Nephron progenitor cell (in vitro differentiated cells): ENCODE data around the gene NCOA6.

Experiments used
- DNase-seq: peaks from one replicate; pipeline ENCODE4 v3.0.0; 2021
- H3K27ac Mint-ChIP-seq: 2 replicates; pipeline ENCODE4 v1.8.0; 2021; ENCODE audit warnings: mild to moderate bottlenecking, moderate library complexity, mixed read lengths
- H3K27me3 Mint-ChIP-seq: 2 replicates; pipeline ENCODE4 v1.8.0; 2021; ENCODE audit warnings: mild to moderate bottlenecking, low read depth, mixed read lengths; ENCODE audit not compliant: poor library complexity
- H3K36me3 Mint-ChIP-seq: 2 replicates; pipeline ENCODE4 v1.8.0; 2021; ENCODE audit warnings: low read depth, mixed read lengths
- H3K4me1 Mint-ChIP-seq: 2 replicates; pipeline ENCODE4 v1.8.0; 2021; ENCODE audit warnings: mixed read lengths
- H3K4me3 Mint-ChIP-seq: 2 replicates; pipeline ENCODE4 v1.8.0; 2021; ENCODE audit warnings: mild to moderate bottlenecking, moderate library complexity, mixed read lengths
- H3K9me3 Mint-ChIP-seq: 2 replicates; pipeline ENCODE4 v1.8.0; 2021; ENCODE audit warnings: mild to moderate bottlenecking, moderate library complexity, mixed read lengths
- TF ChIP-seq, protein P1 (sequence below): fragments of 200-600 bp; sonication (generic); IDR thresholded peaks from 2 replicates; pipeline ENCODE4 v1.5.0; 2021; ENCODE audit warnings: antibody characterized with exemption

The NCOA6 gene

DNA sequence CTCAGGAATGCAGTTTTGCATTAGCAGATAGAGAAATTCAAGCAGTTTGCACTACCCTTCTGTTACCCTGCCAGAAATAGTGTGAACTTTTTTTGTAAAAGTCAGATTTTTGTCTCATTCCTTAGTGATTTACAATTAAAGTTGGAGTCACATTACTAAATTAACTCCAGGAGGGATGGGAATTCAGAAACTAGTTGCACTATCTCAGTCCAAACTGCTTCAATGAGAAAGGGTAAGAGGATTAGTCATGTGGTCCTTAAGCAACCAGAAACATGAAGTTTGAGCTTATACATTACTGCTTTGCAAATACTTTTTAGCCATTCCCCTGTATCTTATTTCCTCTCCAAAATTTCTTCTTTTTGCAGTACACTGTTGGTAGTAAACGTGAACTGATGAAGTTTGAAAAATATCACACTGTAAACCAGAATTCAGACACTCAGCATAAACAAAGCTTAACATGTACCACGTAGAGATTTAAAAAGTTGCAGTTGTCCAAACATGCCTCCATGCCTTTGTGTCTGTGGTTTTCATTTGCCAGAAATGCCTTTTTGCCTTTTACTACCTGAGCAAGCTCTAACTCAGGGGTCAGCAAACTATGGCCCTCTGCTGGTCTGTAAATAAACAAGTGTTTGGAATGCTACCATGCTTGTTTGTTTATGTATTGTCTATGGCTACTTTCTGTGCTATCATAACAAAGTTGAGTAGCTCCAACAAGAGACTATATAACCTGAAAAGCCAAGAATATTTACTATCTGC, 71.6 kb downstream of the NCOA6 start:
- TF ChIP-seq, protein P1, sequence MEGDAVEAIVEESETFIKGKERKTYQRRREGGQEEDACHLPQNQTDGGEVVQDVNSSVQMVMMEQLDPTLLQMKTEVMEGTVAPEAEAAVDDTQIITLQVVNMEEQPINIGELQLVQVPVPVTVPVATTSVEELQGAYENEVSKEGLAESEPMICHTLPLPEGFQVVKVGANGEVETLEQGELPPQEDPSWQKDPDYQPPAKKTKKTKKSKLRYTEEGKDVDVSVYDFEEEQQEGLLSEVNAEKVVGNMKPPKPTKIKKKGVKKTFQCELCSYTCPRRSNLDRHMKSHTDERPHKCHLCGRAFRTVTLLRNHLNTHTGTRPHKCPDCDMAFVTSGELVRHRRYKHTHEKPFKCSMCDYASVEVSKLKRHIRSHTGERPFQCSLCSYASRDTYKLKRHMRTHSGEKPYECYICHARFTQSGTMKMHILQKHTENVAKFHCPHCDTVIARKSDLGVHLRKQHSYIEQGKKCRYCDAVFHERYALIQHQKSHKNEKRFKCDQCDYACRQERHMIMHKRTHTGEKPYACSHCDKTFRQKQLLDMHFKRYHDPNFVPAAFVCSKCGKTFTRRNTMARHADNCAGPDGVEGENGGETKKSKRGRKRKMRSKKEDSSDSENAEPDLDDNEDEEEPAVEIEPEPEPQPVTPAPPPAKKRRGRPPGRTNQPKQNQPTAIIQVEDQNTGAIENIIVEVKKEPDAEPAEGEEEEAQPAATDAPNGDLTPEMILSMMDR: no peak
- no peak for DNase-seq
- Mint-ChIP-seq H3K4me1 (peaks cover 28% of the 10 kb centered on the region), H3K9me3 (no peaks in the 10 kb centered on the region), H3K4me3 (no peak overlapping the region), H3K27me3 (no peaks in the 10 kb centered on the region), H3K27ac (peak overlapping the region; percentile 2), H3K36me3 (peaks cover 72% of the 10 kb centered on the region)

DNA sequence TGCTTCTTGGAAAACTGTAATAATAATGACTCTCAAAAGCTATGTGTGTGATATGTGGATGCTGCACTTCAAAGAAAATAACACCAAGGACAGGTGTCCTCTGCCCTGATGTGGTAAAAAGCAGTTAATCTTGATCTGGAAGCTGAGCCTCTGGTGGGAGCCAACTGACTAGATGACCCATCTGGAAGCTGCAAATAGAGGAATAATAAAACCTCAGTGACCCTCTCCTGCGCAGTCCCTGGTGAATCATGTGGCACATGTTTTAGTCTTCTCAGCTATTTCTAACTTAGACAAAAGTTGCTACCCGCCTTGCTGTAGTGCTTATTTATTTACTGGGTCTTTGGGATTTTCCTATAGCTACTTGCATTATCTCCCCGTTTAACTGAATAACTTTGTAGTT, 74.0 kb downstream of the NCOA6 start:
- DNase-seq: no peak
- H3K9me3 Mint-ChIP-seq: no peaks in the 10 kb centered on the region
- no peak overlapping the region for H3K27ac Mint-ChIP-seq
- TF ChIP-seq, protein P1: no peak
- no peak overlapping the region for H3K4me3 Mint-ChIP-seq
- peaks cover 22% of the 10 kb centered on the region for H3K4me1 Mint-ChIP-seq
- H3K36me3 Mint-ChIP-seq: peaks cover 57% of the 10 kb centered on the region
- no peaks in the 10 kb centered on the region for H3K27me3 Mint-ChIP-seq

GRCh38 chr20:34750484-34750883, 75.0 kb downstream of the NCOA6 start:
- peaks cover 62% of the 10 kb centered on the region for H3K36me3 Mint-ChIP-seq
- no peaks in the 10 kb centered on the region for H3K27me3 Mint-ChIP-seq
- no peak overlapping the region for H3K27ac Mint-ChIP-seq
- no peak for DNase-seq
- H3K4me3 Mint-ChIP-seq: no peak overlapping the region
- peaks cover 22% of the 10 kb centered on the region for H3K4me1 Mint-ChIP-seq
- H3K9me3 Mint-ChIP-seq: no peaks in the 10 kb centered on the region
- TF ChIP-seq, protein P1: no peak

GRCh38 chr20:34748709-34749108, 76.7 kb downstream of the NCOA6 start:
- Mint-ChIP-seq H3K36me3 (peaks cover 51% of the 10 kb centered on the region), H3K4me1 (peaks cover 6% of the 10 kb centered on the region), H3K4me3 (no peak overlapping the region), H3K9me3 (no peaks in the 10 kb centered on the region), H3K27ac (no peak overlapping the region), H3K27me3 (no peaks in the 10 kb centered on the region)
- TF ChIP-seq, protein P1: no peak
- DNase-seq: no peak

DNA sequence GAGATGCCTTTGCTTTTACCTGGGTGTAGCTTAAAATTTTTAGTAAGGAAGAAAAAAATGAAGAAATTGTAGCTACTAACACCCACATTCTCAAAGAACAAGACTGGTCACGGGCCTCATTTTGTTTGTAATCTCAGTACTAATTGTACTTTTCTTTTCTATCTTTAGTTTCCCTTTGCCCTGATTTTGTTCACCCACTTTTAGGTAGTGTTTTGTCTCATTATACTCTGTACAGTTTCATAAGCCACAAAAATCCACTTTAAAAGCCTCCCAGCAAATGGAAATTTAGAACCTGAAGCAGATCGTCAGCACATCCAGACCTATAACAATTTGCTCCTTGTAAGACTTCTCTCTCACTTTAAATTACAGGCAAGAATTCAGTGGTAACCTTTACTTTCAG, 78.0 kb downstream of the NCOA6 start:
- peaks cover 4% of the 10 kb centered on the region for H3K4me1 Mint-ChIP-seq
- TF ChIP-seq, protein P1: no peak
- H3K27ac Mint-ChIP-seq: no peak overlapping the region
- peaks cover 54% of the 10 kb centered on the region for H3K36me3 Mint-ChIP-seq
- no peak overlapping the region for H3K4me3 Mint-ChIP-seq
- DNase-seq: no peak
- H3K9me3 Mint-ChIP-seq: no peaks in the 10 kb centered on the region
- H3K27me3 Mint-ChIP-seq: no peaks in the 10 kb centered on the region

- Mint-ChIP-seq H3K27ac (no peak overlapping the region), H3K4me1 (no peaks in the 10 kb centered on the region), H3K27me3 (no peaks in the 10 kb centered on the region), H3K4me3 (no peak overlapping the region), H3K36me3 (peaks cover 54% of the 10 kb centered on the region), H3K9me3 (no peaks in the 10 kb centered on the region)
- DNase-seq: no peak
- TF ChIP-seq, protein P1: no peak
Measured at GRCh38 chr20:34746674-34747073, 78.8 kb downstream of the NCOA6 start.
